Breast epithelium (tissue), 3 donors: ENCODE data around the gene EPHA3.

Source experiments
- POLR2A ChIP-seq: fragments of 450-650 bp; IDR thresholded peaks from one replicate; pipeline ENCODE4 v1.6.1; 2016; ENCODE audit warnings: antibody characterized with exemption, mild to moderate bottlenecking, moderate library complexity
- TF ChIP-seq, protein P1 (sequence below), 3 donors: fragments of 450-650 bp; IDR thresholded peaks; one replicate each; pipeline ENCODE4 v1.5.1; 2016 to 2017; ENCODE audit warnings: antibody characterized with exemption in 3 of 3, mild to moderate bottlenecking in 3 of 3, moderate library complexity in 3 of 3

DNA sequence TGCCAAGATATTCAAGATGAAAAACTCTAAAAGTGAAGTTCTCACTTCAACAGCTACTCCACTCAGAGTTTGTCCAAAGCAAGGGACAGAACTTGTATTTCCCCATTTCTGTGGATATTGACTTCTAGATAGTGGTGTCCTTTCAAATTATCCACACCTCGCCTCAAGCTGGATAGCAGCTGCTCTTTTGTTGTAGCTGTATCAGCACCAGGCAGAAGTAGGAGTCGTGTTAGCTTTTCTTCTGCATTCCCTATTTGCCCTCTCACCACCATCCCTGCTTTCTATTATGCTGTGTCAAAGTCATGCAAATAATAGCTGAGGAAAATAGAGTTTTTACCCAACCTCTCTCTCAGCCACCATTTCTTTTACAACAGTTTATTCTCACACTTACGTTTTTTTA lies 303.8 kb downstream of the EPHA3 start:
- no peak for TF ChIP-seq POLR2A
- TF ChIP-seq, protein P1, sequence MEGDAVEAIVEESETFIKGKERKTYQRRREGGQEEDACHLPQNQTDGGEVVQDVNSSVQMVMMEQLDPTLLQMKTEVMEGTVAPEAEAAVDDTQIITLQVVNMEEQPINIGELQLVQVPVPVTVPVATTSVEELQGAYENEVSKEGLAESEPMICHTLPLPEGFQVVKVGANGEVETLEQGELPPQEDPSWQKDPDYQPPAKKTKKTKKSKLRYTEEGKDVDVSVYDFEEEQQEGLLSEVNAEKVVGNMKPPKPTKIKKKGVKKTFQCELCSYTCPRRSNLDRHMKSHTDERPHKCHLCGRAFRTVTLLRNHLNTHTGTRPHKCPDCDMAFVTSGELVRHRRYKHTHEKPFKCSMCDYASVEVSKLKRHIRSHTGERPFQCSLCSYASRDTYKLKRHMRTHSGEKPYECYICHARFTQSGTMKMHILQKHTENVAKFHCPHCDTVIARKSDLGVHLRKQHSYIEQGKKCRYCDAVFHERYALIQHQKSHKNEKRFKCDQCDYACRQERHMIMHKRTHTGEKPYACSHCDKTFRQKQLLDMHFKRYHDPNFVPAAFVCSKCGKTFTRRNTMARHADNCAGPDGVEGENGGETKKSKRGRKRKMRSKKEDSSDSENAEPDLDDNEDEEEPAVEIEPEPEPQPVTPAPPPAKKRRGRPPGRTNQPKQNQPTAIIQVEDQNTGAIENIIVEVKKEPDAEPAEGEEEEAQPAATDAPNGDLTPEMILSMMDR (IDR thresholded peaks at IDR 0.05), result no peak
